ENCODE data around the gene ATP5F1E.
"Not testable (repeated sequence)": the region's sequence is repeated elsewhere in the genome, so short reads cannot be mapped to it uniquely, and the experiment has no call there.

ATP5F1E gene

DNA sequence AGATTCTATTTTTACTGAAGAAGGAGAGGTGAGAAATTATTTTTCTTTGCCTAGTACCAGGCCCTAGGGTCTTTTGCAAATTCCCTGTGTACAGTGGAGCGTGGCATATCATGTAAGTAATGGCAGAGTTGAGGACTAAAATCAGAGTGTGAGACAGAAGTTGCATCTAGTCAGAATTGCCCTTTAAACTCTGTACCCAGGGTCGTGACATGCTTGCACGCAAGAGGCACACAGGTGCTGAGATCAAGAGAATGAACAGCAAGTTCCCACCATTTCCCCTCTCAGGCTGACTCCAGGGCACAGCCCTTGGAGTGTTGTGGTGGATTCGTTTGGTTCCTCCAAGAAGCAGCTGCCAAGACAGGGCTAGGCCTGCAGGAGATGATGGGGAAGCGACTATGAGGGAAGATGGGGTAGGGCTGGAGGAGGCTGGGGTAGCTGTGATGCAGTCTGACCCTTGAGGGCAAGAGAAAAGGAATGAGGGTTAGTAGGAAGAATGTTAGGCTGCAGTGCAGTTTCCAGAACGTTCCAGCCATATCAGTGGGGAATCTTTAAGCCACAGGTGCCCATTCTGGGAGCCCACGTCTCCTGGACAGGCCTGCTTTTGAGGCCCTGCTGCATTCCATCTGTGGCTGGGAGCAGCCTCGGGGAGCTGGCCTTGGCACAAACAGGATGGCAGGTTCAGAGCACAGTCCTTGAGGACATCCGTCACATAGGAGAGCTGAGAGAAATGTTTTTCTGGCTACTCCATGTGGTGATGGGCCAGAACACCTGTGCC, 44.2 kb downstream of the ATP5F1E start:
- no peak for DNase-seq

DNA sequence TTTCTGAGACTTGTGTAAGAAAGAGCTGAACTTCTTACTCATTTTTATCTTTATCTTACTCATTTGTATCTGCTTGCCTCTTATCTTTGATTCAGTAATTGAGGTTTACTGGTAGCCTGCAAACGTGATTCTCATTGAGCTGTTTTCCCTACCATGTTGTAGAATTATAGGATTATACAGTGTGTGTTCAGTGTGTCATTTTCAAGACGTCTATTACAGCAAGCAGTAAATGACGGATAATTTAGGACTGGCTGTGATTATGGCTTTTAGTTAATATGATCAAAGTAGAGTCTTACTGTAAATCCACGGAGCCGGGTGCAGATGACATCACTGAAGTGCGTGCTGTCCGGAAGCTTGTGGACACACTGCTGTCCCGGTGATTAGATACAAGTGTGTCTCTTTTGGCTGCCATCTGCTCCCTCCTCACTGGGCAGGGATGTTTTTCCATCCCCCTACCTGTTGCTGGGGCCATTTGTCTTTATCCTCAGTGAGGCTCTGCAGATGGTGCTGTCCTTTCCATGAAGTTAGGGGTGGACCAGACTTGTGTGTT, 45.1 kb downstream of the ATP5F1E start:
- no peak for DNase-seq

DNA sequence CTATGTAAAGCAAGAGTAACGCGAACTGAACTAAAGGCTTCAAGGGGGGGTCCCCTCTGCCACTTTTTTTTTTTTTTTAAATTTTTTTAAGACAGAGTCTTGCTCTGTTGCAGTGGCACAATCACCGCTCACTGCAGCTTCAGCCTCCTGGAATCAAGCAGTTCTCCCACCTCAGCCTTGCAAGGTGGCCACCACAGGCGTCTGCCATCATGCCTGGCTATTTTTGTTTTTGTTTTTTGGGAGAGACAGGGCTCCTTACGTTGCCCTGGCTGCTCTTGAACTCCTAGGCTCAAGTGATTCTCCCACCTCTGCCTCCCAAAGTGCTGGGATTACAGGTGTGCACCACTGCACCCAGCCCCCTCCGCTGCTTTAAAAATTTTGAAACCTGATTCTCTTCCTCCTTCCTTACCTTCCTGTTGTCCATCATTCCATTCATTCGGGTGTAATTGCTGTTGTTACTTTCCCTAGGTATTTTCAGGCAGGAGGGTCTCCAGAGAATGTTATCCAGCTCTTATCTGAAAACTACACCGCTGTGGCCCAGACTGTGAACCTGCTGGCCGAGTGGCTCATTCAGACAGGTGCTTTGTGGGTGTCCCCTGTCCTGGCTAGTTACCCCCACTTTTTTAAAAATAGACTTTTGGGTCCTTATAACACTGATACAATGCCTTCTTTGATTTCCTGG, 45.7 kb downstream of the ATP5F1E start:
- DNase-seq: no peak

DNA sequence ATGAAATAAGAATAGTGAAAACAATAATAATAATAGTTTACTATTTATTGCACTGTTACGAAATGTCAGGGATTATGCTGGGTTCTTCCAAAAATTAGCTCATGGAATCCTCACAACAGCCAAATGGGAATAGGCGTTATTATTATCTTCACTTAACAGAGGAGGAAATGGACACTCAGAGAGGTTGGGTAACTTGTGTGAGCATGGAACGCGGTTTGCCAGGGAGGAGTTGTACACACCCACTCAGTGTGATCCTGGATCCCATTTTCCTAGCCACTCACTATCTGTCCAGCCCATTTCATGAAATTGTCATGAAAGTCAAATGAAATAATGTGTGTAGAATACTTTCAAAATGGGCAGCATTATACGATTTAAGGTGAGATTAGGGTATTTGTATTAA, 46.5 kb downstream of the ATP5F1E start:
- DNase-seq: no peak

DNA sequence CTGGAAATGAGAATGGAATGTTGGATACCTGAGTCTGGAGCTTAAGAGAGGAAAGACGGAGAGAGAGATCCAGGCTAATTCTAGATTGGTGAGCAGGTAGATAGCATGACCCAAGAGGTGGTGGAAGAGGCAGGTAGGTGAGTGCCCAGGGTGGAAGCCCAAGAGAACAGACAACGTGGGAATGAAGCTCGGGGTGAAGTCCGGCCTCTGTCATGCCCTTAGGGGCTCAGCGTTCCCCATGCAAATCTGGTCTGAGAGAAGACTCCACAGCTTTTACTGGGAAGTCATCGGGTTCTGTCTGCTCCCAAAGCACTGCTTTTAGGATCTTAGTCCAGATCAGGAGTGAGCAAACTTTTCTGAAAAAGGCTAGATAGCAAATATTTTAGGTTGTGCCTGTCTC, 47.4 kb downstream of the ATP5F1E start:
- DNase-seq: no peak

DNA sequence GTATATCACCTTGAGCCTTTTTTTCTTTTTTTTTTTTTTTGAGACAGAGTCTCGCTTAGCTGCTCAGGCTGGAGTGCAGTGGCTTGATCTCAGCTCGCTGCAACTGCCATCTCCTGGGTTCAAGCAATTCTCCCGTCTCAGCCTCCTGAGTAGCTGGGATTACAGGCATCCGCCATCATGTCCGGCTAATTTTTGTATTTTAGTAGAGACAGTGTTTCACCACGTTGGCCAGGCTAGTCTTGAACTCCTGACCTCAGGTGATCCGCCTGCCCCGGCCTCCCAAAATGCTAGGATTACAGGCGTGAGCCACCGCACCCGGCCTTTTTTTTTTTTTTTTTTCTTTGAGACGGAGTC, 49.0 kb downstream of the ATP5F1E start:
- DNase-seq: not testable (repeated sequence)

DNA sequence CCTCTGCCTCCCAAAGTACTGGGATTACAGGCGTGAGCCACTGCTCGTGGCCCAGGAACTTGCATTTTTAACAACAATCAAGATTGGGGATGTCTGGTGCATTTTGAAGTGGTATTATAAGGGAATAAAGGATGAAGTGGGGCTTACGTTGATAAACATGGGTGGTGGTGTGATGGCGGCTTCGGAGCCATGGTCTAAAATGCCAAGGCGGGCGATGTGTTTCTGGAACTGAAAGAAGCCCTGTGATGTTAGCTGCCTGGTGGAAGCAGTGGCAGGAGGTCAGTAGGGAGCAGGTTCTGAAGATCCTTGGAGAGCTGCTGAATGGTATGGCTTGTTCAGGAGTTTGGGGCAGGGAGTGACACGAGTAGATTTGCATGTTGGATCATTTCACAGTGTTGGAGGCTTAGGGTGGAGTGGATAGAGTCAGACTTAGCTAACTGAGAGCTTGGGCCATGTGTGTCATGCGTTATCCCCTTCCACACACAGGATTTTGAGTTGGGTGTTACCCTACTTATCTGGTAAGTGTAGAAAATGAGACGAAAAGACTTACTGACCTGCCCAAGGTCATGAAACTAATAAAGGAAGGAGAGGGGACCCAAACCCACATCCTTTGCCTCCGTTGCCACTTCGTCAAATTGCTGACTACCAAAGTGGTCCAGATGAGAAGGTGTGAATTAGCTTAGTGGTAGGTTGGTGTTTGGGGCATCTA, 49.6 kb downstream of the ATP5F1E start:
- no peak for DNase-seq

DNA sequence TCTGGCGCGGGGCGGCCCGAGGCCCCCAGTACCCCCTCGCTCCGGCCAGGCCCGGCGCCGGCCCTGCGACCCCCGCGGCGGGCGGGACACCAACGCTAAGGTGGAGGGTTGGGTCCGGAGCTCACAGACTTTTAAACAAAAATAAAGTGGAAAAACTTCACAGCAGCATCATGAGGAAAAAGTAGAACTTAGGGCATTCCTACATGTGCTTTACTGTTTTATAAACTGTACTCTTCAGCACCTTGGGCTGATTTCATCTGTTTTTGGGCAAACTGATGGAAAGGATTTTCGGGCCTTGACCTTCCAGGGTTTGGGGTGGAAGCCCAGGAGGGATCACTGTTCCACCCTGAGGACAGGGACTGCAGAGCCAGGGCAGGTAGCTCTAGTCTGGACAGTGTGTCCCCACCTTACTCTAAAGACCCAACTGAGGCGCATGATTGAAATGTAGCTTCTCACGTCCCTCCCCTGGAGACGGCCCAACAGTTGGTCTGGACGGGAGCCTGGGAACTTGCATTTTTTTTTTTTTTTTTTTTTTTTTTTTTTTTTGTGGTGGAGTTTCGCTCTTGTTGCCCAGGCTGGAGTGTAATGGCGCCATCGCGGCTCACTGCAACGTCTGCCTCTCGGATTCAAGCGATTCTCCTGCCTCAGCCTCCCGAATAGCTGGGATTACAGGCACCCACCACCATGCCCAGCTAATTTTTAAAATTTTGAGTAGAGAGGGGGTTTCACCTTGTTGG, 50.3 kb downstream of the ATP5F1E start:
- DNase-seq: no peak

DNA sequence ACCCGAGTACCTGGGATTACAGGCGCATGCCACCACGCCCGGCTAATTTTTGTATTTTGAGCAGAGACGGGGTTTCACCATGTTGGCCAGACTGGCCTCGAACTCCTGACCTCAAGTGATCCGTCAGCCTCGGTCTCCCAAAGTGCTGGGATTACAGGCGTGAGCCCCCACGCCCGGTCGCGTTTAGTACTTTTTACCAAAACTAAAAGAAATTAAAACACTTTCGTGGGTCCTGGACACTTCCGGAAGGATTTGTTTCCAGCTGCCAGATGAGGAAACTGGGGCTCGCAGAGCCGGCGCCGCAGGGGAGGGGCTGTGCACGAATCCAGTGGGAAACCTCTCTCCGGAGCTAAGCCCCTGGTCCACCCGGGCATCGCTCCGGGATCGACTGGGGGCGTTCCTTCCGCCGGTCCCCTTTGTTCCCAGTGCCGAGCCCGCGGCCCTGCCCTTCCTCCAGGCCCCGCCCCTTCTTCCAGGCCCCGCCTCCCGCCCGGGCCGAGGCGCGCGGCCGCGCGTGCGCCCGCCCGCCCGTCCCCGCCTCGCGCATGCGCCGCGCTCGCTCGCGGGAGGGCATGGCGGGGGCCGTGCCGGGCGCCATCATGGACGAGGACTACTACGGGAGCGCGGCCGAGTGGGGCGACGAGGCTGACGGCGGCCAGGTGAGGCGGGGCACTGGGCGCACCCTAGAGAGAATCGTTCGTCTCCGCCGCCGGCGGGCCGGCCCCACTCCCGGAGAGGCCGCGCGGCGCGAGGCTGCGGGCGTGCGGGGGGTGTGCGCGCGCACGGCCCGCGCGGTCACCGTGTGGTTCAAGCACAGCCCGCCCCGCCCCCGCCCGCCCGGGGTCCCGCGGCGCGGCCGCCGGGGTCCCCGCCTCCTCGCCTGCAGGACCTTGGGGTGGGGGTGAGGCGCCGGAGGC, 51.2 kb downstream of the ATP5F1E start, which contains the start of gene NELFCD:
Gene NELFCD, plus strand, starts transcription at position 546 of the 917 bp plus-strand sequence. Its CDS starts 54 bp downstream, at position 600.
- peak; percentile 53 for DNase-seq

DNA sequence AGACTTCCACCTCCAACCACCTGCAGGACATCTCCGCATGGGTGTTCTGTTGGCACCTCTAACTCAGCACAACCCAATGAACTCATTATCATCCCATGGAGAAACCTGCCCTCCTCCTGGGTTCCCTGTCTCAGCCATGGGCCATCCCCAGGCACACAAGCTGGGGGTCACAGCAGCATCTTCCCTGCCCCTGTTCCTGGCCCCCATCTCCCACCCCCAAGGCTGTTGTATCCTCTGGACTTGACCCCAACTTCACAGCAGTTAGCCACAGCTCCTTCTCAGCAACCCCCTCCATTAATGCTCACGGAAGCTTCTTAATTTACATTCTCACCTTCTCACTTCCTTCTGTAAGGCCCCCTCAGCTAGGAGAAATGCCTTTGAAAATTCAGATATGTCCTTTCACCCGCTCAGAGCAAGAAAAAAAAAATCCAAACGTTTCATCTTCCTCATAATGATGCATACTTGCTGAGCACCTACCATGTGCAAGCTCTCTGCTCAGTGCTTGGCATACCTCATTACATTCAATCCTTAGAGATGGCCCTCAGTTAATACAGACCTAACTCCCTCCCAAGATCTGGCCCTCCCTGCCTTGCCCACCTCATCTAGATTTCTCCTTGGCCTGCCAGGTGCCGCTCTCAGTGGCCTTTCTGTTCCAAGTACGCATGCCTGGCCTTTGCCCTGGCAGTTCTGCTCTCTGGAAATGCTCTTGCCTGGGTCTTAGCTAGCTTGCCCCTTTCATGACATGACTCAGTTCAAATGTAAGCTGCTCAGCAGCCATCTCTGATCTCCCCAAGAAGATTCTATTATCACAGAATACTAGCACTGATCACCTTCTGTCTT, 53.6 kb downstream of the ATP5F1E start:
- no peak for DNase-seq

DNA sequence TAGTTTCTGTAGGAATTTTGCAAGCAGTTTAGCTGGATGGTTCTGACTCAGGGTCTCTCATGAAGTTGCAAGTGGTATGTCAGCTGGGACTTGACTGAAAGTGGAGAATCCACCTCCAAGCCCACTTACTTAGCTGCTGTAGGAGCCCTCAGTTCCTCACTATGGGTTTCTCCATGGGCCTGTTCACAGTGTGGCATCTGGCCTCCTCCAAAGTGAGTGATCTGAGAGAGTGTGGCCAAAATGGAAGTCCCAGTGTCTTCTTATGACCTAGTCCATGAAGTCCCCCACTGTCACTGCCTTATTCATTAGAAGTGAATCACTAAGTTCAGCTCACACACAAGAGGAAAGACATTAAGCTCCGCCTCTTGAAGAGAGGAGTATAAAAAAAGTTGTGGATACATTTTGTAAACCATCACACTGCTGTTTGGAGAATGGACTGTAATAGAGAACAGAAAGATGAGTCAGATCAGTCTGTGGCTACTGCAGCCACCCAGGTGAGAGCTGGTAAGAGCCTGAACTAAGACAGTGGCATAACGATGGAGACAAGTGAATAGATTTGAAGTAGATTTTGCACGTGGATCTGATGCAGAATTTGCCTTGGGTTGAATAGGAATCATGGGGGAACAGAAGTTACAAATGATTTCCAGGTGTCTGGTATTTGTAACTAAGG, 55.9 kb downstream of the ATP5F1E start:
- no peak for DNase-seq

All from amniotic stem cell (primary cell).